22Rv1 (cell line): ENCODE measurements around the gene SUSD6.

ENCODE experiments used
- H3K27ac ChIP-seq: fragments of 450-650 bp; 2 replicates; pipeline ENCODE4 v1.5.1; 2017
- ZFX ChIP-seq: fragments of 450-650 bp; IDR thresholded peaks from 2 replicates; pipeline ENCODE4 v1.6.1; 2017; ENCODE audit warnings: antibody characterized with exemption, borderline replicate concordance
- TF ChIP-seq, protein P1 (sequence below): fragments of 450-650 bp; IDR thresholded peaks from 2 replicates; pipeline ENCODE4 v1.5.1; 2017; ENCODE audit warnings: mild to moderate bottlenecking

The SUSD6 gene

DNA sequence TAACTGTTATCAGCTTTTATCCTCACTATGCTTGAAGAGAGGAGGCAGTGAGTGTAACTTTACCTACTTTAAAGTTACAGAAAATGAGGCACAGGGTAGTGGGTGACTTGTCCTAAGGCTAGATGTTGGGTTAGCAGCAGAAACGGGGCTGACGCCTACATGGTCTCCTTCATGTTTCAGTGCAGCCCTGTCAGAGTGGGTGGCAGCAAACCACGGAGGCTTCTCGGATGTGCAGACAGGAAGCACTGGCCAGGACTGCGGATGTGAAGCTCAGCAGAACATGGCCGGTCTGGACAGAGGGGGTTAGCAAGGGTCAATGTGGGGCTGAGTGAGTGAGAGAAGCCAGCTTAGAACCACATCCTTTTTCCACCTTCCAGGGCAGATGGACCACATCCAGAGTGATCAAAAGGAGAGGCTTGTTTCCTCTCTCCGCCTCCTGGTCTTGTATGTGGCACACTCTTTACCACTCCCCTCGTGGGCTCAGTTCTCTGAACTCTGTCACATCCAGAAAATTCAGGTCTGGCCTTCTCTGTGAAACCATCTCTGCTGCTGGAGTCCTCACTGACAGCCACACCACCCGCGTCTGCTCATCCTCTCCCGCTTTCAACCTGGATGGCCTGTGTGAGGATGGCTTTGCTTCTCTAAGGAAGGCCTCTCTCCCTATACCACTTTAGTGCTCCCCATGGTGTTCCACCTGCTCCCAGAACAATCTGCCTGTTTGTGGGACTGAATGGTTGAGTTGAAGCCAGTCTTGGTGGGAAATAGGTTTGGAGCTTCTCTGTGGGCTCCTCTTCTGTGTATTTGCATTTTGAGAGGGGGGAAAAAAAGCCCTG, 14.1 kb downstream of the SUSD6 start:
- H3K27ac ChIP-seq: no peak overlapping the region
- TF ChIP-seq, protein P1, sequence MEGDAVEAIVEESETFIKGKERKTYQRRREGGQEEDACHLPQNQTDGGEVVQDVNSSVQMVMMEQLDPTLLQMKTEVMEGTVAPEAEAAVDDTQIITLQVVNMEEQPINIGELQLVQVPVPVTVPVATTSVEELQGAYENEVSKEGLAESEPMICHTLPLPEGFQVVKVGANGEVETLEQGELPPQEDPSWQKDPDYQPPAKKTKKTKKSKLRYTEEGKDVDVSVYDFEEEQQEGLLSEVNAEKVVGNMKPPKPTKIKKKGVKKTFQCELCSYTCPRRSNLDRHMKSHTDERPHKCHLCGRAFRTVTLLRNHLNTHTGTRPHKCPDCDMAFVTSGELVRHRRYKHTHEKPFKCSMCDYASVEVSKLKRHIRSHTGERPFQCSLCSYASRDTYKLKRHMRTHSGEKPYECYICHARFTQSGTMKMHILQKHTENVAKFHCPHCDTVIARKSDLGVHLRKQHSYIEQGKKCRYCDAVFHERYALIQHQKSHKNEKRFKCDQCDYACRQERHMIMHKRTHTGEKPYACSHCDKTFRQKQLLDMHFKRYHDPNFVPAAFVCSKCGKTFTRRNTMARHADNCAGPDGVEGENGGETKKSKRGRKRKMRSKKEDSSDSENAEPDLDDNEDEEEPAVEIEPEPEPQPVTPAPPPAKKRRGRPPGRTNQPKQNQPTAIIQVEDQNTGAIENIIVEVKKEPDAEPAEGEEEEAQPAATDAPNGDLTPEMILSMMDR: no peak
- TF ChIP-seq ZFX: no peak

- no peak overlapping the region for H3K27ac ChIP-seq
- no peak for TF ChIP-seq ZFX
- TF ChIP-seq, protein P1: no peak
These were observed 14.7 kb downstream of the SUSD6 start for GRCh38 chr14:69626132-69626500.

GRCh38 chr14:69629225-69630127, 18.1 kb downstream of the SUSD6 start:
- H3K27ac ChIP-seq: no peak overlapping the region
- TF ChIP-seq, protein P1: no peak
- TF ChIP-seq ZFX: no peak

GRCh38 chr14:69630360-69630759, 19.0 kb downstream of the SUSD6 start:
- TF ChIP-seq ZFX: no peak
- TF ChIP-seq, protein P1: no peak
- no peak overlapping the region for H3K27ac ChIP-seq

DNA sequence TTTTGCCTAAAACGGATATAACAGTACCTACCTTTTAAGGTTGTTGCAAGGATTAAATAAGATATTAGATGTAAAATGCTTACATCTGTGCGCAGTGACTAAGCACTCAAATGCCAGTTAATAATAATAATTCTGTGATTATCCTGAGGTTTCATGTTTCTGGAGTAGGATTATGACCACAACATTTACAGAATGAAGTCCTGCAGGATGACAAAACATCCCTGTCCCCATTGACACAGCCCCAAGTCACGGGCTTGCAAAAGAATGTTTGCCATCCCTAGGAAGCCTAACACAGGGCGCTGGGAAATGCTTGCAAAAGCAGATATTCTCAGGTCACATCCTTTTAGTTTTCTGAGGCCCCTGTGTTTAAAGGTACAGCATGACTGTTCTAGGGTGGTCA, 20.1 kb downstream of the SUSD6 start:
- H3K27ac ChIP-seq: no peak overlapping the region
- TF ChIP-seq ZFX: no peak
- TF ChIP-seq, protein P1: no peak

GRCh38 chr14:69632164-69632563, 20.8 kb downstream of the SUSD6 start:
- no peak overlapping the region for H3K27ac ChIP-seq
- no peak for TF ChIP-seq ZFX
- TF ChIP-seq, protein P1: no peak
